Measurements from ENCODE around the gene PON3.

- TF ChIP-seq ZNF37A (tag by site-specific recombination; IDR thresholded peaks at IDR 0.05) = no peak
- TF ChIP-seq, protein P1, sequence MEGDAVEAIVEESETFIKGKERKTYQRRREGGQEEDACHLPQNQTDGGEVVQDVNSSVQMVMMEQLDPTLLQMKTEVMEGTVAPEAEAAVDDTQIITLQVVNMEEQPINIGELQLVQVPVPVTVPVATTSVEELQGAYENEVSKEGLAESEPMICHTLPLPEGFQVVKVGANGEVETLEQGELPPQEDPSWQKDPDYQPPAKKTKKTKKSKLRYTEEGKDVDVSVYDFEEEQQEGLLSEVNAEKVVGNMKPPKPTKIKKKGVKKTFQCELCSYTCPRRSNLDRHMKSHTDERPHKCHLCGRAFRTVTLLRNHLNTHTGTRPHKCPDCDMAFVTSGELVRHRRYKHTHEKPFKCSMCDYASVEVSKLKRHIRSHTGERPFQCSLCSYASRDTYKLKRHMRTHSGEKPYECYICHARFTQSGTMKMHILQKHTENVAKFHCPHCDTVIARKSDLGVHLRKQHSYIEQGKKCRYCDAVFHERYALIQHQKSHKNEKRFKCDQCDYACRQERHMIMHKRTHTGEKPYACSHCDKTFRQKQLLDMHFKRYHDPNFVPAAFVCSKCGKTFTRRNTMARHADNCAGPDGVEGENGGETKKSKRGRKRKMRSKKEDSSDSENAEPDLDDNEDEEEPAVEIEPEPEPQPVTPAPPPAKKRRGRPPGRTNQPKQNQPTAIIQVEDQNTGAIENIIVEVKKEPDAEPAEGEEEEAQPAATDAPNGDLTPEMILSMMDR (tag by site-specific recombination; IDR thresholded peaks at IDR 0.05) = no peak
- no peak for TF ChIP-seq ZFP41 (tag by site-specific recombination; IDR thresholded peaks at IDR 0.05; ENCODE audit: borderline replicate concordance)
Measured at GRCh38 chr7:95430864-95431263, 34.7 kb upstream of the PON3 start.

Measured in HEK293 (cell line).